ENCODE results near the gene NGEF.

- no peak for TF ChIP-seq CTCF (IDR thresholded peaks at IDR 0.05)
- no peak for TF ChIP-seq POLR2A (IDR thresholded peaks at IDR 0.05)
- TF ChIP-seq POLR2AphosphoS5 (IDR thresholded peaks at IDR 0.05), result no peak
- TF ChIP-seq EP300 (IDR thresholded peaks at IDR 0.05), result no peak
Observed at GRCh38 chr2:232951181-232951580, 61.9 kb downstream of the NGEF start.

Measured in suprapubic skin (tissue), 4 donors.